ENCODE data around the gene KDM5A.

Gene KDM5A

DNA sequence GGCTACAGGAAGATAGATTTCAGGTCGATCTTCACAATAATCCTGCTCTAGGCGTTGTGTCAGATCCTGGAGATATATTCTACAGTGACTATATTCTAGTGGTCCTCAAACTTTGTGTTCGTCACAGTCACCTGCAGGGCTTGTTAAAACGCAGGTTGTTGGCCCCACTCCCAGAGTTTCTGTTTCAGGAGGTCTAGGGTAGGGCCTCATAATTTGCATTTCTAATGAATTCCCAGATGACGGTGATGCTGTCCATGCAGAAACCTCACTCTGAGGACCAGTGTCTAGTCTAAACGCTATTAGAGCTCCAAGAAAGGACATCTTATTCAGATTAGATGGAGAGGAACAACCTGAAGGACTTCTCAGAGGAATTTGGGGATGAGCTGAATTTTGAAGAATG, 113.3 kb downstream of the KDM5A start:
- H3K4me3 ChIP-seq (ENCODE audit: low read depth, low read length), result no peak overlapping the region

- no peak overlapping the region for H3K4me3 ChIP-seq (ENCODE audit: low read depth, low read length)
These were observed 115.7 kb downstream of the KDM5A start for GRCh38 chr12:273382-273781.

DNA sequence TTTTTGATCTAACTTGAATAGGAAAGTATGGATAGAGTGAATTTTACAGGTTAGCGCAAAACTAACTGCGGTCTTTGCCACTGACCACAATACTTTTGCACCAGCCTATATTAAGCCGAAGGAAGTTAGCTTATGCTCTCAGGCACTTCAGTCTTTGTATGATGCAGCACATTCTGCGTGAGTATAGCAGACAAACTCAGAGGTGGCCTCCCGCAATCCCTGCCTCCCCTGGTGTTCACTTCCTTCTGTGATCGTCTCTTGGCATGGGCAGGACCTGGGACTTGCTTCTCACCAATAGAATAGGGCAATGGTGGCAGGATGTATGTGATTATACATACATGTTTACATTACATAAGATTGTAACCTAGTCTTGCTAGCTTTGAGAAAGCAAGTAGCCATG, 116.2 kb downstream of the KDM5A start:
- H3K4me3 ChIP-seq (ENCODE audit: low read depth, low read length), result no peak overlapping the region

GRCh38 chr12:271161-271560, 118.0 kb downstream of the KDM5A start:
- no peak overlapping the region for H3K4me3 ChIP-seq (ENCODE audit: low read depth, low read length)

DNA sequence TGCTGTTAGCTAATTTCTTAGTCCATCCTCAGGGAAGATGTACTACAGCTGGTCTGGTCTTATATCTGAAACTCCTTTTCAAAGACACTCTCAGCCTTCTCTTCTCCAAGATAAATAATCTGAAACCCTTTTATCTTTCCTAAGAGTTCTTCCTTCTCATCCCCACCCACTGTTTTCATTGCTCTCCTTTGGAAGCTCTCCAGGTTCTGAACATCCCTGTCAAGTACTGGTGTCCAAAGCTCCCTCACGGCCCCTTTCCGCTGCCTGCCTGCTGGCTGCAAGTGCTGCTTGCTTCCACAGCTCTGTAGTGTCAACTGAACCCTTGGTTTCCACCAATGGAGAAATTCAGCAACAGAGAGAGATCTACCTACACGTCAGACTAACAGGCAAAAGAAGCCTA, 119.9 kb downstream of the KDM5A start:
- no peak overlapping the region for H3K4me3 ChIP-seq (ENCODE audit: low read depth, low read length)

DNA sequence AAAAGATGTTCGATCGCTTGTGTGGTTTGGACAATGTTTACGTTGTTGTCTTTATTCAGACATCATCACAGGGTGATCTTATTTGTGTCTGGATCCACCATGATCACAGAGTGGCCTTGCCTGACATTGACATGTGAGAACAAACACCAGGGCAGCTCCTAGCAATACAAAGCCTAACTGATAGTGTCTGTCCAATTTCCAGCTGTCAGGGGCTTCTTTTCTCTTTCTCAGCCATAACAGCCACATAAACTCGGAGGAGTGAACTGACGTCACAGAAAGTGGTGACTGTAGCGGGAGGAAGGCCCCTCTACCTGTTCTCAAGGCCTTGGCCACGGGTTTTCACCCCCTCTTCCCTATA, 120.7 kb downstream of the KDM5A start:
- H3K4me3 ChIP-seq (ENCODE audit: low read depth, low read length), result no peak overlapping the region

GRCh38 chr12:267581-268482, 121.3 kb downstream of the KDM5A start:
- H3K4me3 ChIP-seq (ENCODE audit: low read depth, low read length), result no peak overlapping the region

GRCh38 chr12:265096-265495, 124.0 kb downstream of the KDM5A start:
- no peak overlapping the region for H3K4me3 ChIP-seq (ENCODE audit: low read depth, low read length)

DNA sequence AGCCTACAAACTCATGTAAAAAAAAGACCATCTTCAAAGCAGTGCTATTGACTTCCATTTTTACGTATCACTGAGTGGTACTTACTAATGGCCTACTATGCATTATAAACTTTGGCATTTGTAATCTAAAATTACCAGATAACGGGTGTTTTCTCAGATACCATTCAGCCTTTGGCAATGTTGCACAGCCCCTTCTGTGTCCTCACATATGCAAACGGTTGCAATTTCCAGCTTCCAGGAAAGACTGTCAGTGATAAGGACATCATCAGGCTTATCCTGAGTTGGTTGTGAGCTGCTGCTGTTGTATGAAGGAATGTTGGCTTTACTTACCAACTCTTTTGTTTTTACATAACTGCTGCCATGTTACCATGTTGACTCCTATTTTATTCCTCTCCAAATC, 124.9 kb downstream of the KDM5A start:
- no peak overlapping the region for H3K4me3 ChIP-seq (ENCODE audit: low read depth, low read length)

DNA sequence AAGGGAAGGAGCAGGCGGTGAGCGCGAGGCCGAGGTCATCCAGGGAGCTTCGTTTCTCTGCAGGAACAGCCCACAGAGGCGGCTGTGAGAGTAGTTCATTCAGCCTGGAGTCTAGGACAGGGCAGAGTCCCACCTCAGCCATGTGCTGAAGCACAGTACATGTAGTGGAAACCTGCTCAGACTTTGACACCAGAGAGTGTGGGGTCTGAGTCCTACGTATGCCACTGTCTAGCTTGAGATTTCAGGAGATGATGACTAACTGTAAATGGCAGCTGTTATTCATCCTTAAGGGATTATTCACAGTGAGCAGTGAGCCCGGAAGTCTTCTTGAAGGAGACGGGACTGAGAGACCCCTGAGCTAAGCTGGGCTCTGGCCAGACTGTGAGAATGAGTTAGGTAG, 125.5 kb downstream of the KDM5A start:
- no peak overlapping the region for H3K4me3 ChIP-seq (ENCODE audit: low read depth, low read length)

DNA sequence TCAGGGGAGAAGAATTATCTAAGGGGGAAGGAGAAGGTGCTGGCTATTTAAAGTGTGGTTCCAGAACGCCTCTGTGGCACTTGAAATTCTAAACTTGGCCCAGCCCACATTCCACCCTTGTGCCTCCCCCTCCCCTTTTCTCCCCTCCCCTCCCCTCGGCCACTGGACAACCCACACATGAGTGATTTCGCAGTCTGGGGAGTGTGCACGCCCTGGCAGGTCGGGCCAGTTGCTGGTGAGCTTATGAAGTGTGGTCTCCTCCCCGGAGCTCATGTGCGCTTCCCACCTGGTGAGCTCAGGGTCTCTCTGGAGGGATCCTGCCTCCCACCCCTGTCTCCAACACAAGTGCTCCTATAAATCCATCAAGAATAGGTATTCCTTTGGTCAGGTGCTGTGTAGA, 126.3 kb downstream of the KDM5A start, which contains the start of gene SLC6A13:
SLC6A13 (minus strand) TSS at position 20 of the 400 bp plus-strand sequence. CDS start 2,784 bp downstream, outside the sequence.
- no peak within 1 kb of the TSS for H3K4me3 ChIP-seq (ENCODE audit: low read depth, low read length)

GRCh38 chr12:262113-262512, 127.0 kb downstream of the KDM5A start:
- H3K4me3 ChIP-seq (ENCODE audit: low read depth, low read length), result no peak overlapping the region

DNA sequence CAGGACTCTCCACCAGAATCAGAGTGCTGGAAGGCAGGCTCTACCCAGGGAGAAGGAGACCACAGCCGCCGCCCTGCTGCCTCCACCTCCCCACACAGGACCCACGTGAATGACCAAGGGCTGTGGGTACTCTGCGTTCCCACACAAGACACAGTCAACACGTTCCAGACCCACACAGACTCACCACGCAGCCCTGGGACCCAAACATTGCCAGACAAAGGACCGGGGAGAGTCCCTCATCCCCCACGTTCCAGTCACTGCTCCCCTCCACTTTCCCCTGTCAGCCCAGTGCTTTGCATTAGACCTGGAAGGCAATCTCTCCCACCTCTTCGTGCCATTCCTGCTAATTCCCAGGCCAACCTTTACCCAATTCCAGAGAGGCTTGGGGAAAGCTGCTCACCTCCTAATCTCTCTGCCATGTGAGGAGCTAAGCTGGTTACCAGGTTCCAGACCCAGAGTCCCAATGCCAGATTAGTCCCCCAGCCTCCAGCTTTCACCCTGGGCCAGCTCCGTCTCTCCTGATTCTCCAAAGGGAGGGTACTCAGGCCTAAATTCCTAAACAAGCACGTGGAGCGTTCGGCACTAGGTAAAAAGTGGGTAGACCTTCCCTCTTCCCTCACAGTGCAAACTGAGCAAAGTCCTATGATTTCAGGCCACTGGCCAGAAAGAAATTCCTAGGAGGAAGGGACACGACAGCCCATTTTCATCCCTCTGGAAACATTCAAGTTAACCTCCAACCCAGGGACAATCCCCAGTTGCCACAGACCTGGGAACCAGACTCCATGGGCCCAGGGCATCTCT, 131.4 kb downstream of the KDM5A start:
- H3K4me3 ChIP-seq (ENCODE audit: low read depth, low read length), result no peak overlapping the region

DNA sequence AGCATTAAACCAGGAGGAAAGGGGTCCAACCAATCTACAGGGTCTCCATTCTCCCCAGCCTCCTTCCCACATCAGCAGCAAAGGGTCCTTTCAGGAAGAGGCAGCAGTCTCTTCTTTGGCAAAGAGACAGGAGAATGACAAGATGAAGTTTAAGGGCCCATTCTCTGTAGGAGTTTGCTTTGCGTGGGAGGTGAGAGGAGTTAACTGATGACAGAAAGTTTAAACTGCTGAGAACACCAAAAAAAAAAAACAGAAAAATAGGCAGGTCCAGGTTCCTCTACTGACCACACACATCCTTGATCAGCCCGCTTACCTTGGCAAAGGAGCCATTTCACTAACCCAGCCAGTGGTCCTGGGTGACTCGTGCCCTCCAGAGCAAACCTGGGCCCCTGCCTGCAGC, 132.2 kb downstream of the KDM5A start:
- no peak overlapping the region for H3K4me3 ChIP-seq (ENCODE audit: low read depth, low read length)

GRCh38 chr12:256225-256624, 132.9 kb downstream of the KDM5A start:
- H3K4me3 ChIP-seq (ENCODE audit: low read depth, low read length), result no peak overlapping the region

DNA sequence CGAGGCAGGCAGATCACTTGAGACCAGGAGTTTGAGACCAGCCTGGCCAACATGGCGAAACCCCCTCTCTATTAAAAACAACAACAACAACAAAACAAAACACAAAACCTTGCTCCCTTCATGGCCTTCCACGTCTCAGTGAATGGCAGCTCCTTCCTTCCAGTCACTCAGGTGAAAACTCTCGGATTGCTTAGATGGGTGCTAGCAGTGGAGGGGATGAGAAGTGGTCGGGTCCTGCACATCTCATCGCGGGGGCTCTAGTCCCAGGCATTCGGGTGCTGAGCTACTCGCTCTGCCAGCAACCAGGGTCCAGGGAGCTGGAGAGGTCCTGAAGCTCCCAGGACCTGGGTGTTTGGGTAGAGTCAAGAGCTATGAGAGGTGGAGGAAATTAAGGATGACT, 134.2 kb downstream of the KDM5A start:
- no peak overlapping the region for H3K4me3 ChIP-seq (ENCODE audit: low read depth, low read length)

DNA sequence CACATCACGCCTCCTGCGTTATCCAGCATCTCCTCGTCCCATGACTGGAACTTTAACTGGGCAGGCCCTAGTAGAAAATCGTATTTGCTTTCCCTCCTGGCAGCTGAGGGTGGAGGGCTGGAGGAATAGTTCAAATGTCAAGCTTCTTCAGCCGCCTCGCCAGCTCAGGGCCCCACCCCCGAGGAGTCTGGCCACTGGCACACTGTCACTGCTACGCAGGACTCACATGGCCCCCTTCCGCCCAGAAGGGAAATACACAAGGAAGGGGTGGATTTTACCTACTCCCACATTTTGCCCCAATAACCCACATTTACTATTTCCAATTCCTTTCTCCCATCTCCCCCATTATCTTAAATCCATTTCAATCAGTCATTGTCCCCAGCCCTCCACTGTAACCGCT, 135.1 kb downstream of the KDM5A start:
- H3K4me3 ChIP-seq (ENCODE audit: low read depth, low read length), result no peak overlapping the region

- no peak overlapping the region for H3K4me3 ChIP-seq (ENCODE audit: low read depth, low read length)
These were observed 135.8 kb downstream of the KDM5A start for GRCh38 chr12:253116-253831.

DNA sequence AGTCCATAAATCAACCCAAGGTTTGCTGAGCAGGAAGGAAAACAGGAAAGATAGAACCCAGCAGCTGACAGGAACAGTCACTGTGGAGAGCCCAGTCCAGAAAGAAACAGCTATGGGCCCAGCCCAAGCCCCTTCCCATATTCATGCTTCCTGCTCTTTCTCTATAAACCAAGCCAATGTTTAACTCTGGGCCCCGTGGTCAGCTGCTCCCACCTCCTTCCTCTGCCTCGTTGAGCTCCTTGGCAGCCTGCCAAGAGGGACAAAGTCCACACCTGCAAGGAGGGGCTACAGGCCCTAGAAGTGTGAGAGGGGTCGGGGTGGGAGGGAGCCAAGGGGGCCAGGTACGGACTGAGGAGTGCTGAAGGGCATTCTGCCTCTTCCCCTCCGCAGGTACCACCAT, 136.5 kb downstream of the KDM5A start:
- no peak overlapping the region for H3K4me3 ChIP-seq (ENCODE audit: low read depth, low read length)

- no peak overlapping the region for H3K4me3 ChIP-seq (ENCODE audit: low read depth, low read length)
These were observed 141.8 kb downstream of the KDM5A start for GRCh38 chr12:247271-247670.

GRCh38 chr12:243381-243780, 145.7 kb downstream of the KDM5A start:
- no peak overlapping the region for H3K4me3 ChIP-seq (ENCODE audit: low read depth, low read length)
